Keratinocyte (primary cell): ENCODE measurements around the gene CD24. TPM values are rescaled to one million over a fixed set of nuclear protein-coding genes. Genes with fewer than 3 reads are reported as not detected.

ENCODE experiments used
- DNase-seq: peaks from one replicate; pipeline ENCODE4 v3.0.0-alpha.2; 2011; ENCODE audit warnings: low read depth, missing footprints, low spot score
- FAIRE-seq: peaks from 2 replicates; lab custom pipeline; 2011; peaks lifted over from hg19 to GRCh38; lab: Jason Lieb, UNC
- H2AFZ ChIP-seq: 2 replicates; pipeline ENCODE4 v1.6.0; 2012; ENCODE audit warnings: low read length, control low read depth, inconsistent platforms; ENCODE audit not compliant: control insufficient read depth
- H3K27ac ChIP-seq: 2 replicates; pipeline ENCODE4 v1.5.1; 2011; ENCODE audit warnings: low read length; ENCODE audit not compliant: control insufficient read depth, insufficient read depth
- H3K27me3 ChIP-seq: 3 replicates; pipeline ENCODE4 v1.6.0; 2011; ENCODE audit warnings: low read length; ENCODE audit not compliant: control insufficient read depth, insufficient read depth; ENCODE audit errors: extremely low read depth
- H3K36me3 ChIP-seq, 2 experiments: 2 replicates in 1 of 2; 3 replicates in 1 of 2; pipeline ENCODE4 v1.5.1; 2011; ENCODE audit warnings: low read length in 2 of 2, mild to moderate bottlenecking in 1 of 2; ENCODE audit not compliant: control insufficient read depth in 2 of 2, insufficient read depth in 2 of 2; ENCODE audit errors: extremely low read depth in 1 of 2
- H3K4me1 ChIP-seq: 3 replicates; pipeline ENCODE4 v1.5.1; 2011; ENCODE audit warnings: low read length; ENCODE audit not compliant: control insufficient read depth, insufficient read depth; ENCODE audit errors: extremely low read depth
- H3K4me2 ChIP-seq: 3 replicates; pipeline ENCODE4 v1.6.0; 2011; ENCODE audit warnings: low read depth, low read length; ENCODE audit not compliant: control insufficient read depth, insufficient read depth; ENCODE audit errors: extremely low read depth
- H3K4me3 ChIP-seq, 3 experiments: fragments of 200-600 bp in 1 of 3; sonication (generic) in 1 of 3; 2 replicates in 2 of 3; 3 replicates in 1 of 3; pipeline ENCODE4 v1.5.1; 2011 to 2016; ENCODE audit warnings: low read length in 3 of 3, mild to moderate bottlenecking in 3 of 3, control low read depth in 2 of 3, inconsistent platforms in 1 of 3, low read depth in 1 of 3, mixed read lengths in 1 of 3, mixed run types in 1 of 3, moderate library complexity in 1 of 3; ENCODE audit not compliant: control insufficient read depth in 2 of 3, insufficient read depth in 2 of 3; ENCODE audit errors: extremely low read depth in 1 of 3
- H3K79me2 ChIP-seq: 2 replicates; pipeline ENCODE4 v1.6.0; 2012; ENCODE audit warnings: low read length; ENCODE audit not compliant: control insufficient read depth, insufficient read depth
- H3K9ac ChIP-seq: 3 replicates; pipeline ENCODE4 v1.6.0; 2011; ENCODE audit warnings: low read length; ENCODE audit not compliant: control insufficient read depth, insufficient read depth; ENCODE audit errors: extremely low read depth
- H3K9me1 ChIP-seq: 3 replicates; pipeline ENCODE4 v1.6.0; 2011; ENCODE audit warnings: low read length; ENCODE audit not compliant: control insufficient read depth, insufficient read depth; ENCODE audit errors: extremely low read depth
- H3K9me3 ChIP-seq: 2 replicates; pipeline ENCODE4 v1.5.1; 2012; ENCODE audit warnings: low read depth, low read length; ENCODE audit not compliant: control insufficient read depth
- H4K20me1 ChIP-seq: 3 replicates; pipeline ENCODE4 v1.6.0; 2011; ENCODE audit warnings: low read length; ENCODE audit not compliant: control insufficient read depth, insufficient read depth; ENCODE audit errors: extremely low read depth
- EZH2 ChIP-seq: IDR thresholded peaks from one replicate; pipeline ENCODE4 v1.6.1; 2012; ENCODE audit warnings: inconsistent platforms, mild to moderate bottlenecking, low read length, moderate library complexity
- dilution Hi-C: fragments of 300-500 bp; cut with MboI; formaldehyde crosslinking; loops from one replicate; pipeline ENCODE4 v1.7.0; 2020; ENCODE audit warnings: low sequenced_read_pairs; ENCODE audit not compliant: extremely low pct_ligation_motif_present
- polyA plus RNA-seq, 5 experiments: library from polyadenylated mRNA; depleted of rRNA in 3 of 5; stranded (reverse) in 3 of 5; stranded (forward) in 1 of 5; unstranded in 1 of 5; fragments of >200 nt; gene quantifications; 1 replicate in 1 of 5; 2 replicates in 3 of 5; 3 replicates in 1 of 5; pipeline versions ENCODE4 v1.2.1 to v1.2.3, GENCODE V29; 2011 to 2012; ENCODE audit warnings: missing spikeins in 2 of 5, low read depth in 1 of 5, low replicate concordance in 1 of 5
- TF ChIP-seq, protein P1 (sequence below), 3 experiments: IDR thresholded peaks in 1 of 3; conservative IDR thresholded peaks in 1 of 3; optimal IDR thresholded peaks in 1 of 3; 2 replicates in 2 of 3; 3 replicates in 1 of 3; pipeline versions ENCODE3 to v1.5.1; 2011; ENCODE audit warnings: low read length in 3 of 3, mild to moderate bottlenecking in 3 of 3, moderate library complexity in 2 of 3, control low read depth in 1 of 3, inconsistent platforms in 1 of 3; ENCODE audit not compliant: insufficient read depth in 2 of 3; ENCODE audit errors: extremely low read depth in 1 of 3

Gene CD24
- polyA plus RNA-seq, 1 donor (not counting 4 experiments of a cell fraction or from before 2014, with no cell fraction given) = 681 TPM

DNA sequence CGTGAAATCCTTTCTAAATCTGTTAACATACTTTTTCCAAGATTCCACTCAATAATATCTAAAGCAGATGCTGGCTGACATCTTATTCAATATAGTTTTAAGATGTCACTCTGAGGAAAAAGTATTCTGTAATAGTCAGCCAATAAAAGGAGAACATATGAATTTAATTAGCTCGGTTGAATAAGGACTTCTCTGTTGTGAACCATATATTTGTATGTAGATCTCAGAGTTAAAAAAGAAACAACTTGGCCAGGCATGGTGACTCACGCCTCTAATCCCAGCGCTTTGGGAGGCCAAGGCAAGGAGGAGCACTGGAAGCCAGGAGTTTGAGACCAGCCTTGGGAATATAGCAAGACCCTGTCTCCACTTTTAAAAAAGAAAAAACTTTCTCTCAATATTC, 7.4 kb upstream of the CD24 start:
- dilution Hi-C loops = no loop called here
- DNase-seq (no peak), FAIRE-seq (no peak)
- H3K4me2 ChIP-seq = no peak overlapping the region
- no peak for TF ChIP-seq EZH2
- TF ChIP-seq, protein P1, sequence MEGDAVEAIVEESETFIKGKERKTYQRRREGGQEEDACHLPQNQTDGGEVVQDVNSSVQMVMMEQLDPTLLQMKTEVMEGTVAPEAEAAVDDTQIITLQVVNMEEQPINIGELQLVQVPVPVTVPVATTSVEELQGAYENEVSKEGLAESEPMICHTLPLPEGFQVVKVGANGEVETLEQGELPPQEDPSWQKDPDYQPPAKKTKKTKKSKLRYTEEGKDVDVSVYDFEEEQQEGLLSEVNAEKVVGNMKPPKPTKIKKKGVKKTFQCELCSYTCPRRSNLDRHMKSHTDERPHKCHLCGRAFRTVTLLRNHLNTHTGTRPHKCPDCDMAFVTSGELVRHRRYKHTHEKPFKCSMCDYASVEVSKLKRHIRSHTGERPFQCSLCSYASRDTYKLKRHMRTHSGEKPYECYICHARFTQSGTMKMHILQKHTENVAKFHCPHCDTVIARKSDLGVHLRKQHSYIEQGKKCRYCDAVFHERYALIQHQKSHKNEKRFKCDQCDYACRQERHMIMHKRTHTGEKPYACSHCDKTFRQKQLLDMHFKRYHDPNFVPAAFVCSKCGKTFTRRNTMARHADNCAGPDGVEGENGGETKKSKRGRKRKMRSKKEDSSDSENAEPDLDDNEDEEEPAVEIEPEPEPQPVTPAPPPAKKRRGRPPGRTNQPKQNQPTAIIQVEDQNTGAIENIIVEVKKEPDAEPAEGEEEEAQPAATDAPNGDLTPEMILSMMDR (optimal IDR thresholded peaks at IDR 0.05 in 1 of 3, IDR thresholded peaks at IDR 0.05 in 1 of 3, conservative IDR thresholded peaks at IDR 0.05 in 1 of 3; ENCODE audit: extremely low read depth in 1 of 3, insufficient read depth in 2 of 3, low read length in 3 of 3) = no peak
- no peak overlapping the region for H3K9ac ChIP-seq
- no peaks in the 10 kb centered on the region for H3K4me1 ChIP-seq
- no peaks in the 10 kb centered on the region for H3K36me3 ChIP-seq
- H4K20me1 ChIP-seq = no peaks in the 10 kb centered on the region
- H3K27me3 ChIP-seq = no peaks in the 10 kb centered on the region
- no peak overlapping the region for H3K27ac ChIP-seq
- H3K9me1 ChIP-seq = no peaks in the 10 kb centered on the region
- H3K9me3 ChIP-seq = no peaks in the 10 kb centered on the region
- no peak overlapping the region for H2AFZ ChIP-seq
- no peak overlapping the region for H3K4me3 ChIP-seq
- H3K79me2 ChIP-seq = no peaks in the 10 kb centered on the region

DNA sequence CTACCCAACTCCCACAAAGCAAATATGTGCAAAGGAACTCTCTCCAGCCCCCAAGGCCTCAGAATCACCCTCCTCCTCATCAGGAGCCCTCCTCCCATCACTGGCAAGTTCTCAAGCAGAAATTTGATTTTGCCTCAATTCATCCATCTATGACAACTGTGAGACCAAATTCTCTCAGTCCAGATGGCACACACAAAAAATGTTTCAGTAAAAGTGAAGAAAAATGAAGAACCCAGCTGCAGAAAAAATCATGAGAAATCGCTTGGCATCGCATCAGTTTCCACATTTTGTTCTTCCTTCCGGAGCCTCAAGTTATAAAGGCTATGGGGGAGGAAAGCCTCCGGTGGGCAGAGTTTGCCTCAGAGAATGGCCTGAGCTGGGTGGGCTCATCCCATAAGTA, 6.4 kb upstream of the CD24 start:
- no peak overlapping the region for H2AFZ ChIP-seq
- H3K27ac ChIP-seq = no peak overlapping the region
- H3K9ac ChIP-seq = no peak overlapping the region
- no peaks in the 10 kb centered on the region for H3K9me1 ChIP-seq
- H3K79me2 ChIP-seq = no peaks in the 10 kb centered on the region
- H3K36me3 ChIP-seq = no peaks in the 10 kb centered on the region
- no peaks in the 10 kb centered on the region for H3K27me3 ChIP-seq
- FAIRE-seq (no peak), DNase-seq (no peak)
- dilution Hi-C loops = no loop called here
- H3K9me3 ChIP-seq = no peaks in the 10 kb centered on the region
- peaks cover 5% of the 10 kb centered on the region for H3K4me1 ChIP-seq
- TF ChIP-seq, protein P1 (optimal IDR thresholded peaks at IDR 0.05 in 1 of 3, IDR thresholded peaks at IDR 0.05 in 1 of 3, conservative IDR thresholded peaks at IDR 0.05 in 1 of 3; ENCODE audit: extremely low read depth in 1 of 3, insufficient read depth in 2 of 3, low read length in 3 of 3) = no peak
- no peak overlapping the region for H3K4me2 ChIP-seq
- H4K20me1 ChIP-seq = no peaks in the 10 kb centered on the region
- H3K4me3 ChIP-seq = no peak overlapping the region
